ENCODE results near the gene MOK.

MOK gene

DNA sequence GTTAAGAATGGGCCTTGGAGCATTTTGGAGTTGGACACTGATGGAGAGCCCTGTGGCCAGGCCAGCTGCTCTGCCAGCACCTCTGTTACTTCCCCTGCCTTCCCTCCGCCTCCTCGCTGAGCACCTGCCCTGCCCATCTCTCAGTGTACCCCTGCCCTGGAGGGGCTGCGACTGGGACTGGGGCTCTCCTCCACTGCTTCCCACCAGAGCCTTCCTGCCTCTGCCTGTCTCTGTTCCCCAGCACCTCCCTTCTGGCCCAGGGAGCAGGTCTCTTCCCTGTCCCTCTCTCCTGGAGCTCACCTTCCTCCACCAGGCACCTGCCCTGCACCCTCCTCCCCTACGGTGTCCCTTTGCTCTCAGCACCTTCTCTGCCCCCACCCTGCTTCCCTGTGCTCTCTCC lies 103.2 kb downstream of the MOK start:
- no peak for DNase-seq

DNA sequence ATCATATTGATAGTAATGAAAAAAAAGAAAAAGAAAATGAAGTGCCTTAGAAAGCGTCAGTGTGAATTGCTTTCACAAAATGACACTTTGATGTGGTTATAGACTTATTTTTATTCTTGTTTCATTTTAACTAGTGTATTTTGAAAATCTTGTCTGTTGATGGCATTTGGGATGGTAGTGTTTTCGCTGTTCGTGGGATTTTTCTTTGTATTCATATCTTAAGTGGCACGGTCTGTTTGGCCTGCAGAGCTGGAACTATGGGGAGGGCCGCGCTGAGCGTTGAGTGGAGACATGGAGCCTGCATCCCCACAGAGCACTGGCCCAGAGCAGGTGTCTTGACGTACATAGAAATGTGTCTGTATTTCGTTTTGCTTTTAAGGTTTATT lies 103.6 kb downstream of the MOK start:
- no peak for DNase-seq

DNA sequence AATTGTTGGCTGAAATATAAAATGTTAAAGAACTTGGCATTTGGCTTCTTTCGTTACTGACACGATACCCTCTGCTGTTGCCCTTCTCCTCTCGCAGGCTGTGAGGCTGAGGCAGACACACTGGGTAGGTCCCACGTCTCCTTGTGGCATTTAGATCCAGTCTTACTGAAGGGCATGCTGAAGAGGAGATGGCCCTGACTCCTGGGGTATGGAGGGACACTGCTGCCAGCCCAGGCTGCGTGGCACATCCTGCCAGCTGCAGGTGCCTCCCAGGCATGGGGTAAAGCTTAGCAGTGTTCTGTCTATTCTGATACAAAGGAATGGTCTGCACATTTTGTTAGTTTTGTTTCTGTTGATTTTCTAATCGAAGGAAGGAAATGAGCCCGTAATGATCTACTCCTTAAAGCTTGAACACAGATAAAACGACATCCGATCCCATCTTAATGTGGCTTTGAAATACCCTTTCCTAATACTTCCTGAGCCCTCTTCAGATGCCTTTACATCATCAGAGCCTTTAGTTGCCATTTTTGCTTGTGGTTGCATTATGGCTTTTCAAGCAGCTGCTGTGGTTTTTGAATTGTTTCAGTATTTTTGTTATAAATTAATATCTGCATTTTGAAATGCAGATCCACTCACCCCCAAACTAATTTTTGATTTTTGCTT lies 104.1 kb downstream of the MOK start:
- DNase-seq = peak; percentile 17

DNA sequence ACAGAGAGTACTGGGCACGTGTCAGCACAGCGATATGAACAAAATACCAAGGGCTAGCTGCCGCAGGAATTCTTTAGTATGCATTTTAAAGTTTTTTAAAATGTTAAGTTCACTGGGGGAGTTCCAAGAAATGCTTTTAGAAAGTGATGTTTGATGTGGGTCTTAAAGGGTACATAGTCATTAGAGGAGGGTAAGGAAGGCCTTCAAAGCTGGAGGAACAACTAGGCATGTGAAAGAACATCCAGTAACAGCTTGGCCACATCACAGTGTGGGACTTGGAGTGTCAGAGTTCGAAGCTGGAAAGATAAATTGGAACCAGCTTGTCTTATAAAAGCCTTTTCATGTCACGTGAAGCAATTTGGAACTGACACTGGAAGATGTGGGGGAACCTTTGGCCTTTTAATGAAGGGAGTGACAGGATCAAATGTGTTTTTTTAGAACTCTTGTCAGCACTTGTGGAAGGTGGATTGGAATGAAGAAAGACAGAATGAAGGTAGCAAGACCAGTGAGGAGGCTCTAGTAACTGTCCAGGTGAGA lies 107.6 kb downstream of the MOK start:
- no peak for DNase-seq

DNA sequence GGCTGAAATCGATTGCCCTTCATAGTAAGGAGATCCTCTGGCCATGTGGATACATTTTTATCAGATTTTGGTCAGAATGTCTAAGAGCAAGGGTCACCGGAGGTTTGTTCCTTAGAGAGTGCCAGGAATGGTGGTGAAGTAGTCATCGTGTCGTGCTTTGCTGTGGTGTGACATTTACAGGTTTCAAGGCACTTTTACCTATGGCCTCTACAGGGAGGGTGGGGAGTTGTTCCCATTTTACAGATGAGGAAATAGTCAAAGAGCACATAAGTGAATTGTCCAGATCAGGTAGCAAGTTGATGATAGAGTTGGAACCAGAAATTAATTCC lies 108.1 kb downstream of the MOK start:
- no peak for DNase-seq

DNA sequence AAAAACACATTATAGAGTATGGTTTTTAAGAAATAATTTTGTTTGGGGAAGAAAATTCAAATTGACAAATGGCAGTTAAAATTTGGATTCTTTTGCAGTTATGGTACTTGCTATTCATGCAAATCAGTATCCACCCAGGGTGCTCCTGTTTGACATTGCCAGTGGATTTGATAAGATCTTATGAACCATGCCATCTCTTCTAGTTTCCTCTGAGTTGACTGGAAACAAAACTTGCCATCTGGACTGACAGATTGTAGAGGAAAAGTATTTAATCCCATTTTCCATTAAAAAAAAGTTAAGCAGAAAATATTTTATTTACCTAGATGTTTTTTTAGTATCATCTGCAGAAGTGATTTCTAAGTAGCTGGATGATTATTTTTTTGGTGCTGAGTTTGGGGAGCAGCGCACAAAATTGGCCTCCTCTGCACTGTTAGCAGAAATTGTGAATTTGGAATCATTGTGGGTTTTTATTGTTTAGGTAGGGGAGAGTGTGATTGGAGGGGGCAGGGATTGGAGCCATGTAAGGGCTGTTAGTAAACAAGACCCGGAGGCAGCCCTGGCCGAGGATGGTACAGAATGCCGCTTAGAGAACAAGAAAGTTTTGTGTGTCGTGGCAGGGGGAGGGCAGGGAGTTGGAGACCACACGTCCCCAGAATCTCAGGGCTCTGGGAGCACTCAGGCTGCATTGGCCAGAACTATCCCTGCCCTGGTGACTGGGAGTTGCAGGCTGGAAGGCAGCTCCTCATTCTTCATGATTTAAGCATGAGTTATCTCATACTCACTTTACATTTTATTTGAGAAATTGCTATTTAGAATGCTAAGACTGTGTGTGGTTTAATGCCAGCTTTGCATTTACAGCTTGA lies 108.7 kb downstream of the MOK start:
- DNase-seq = no peak

DNA sequence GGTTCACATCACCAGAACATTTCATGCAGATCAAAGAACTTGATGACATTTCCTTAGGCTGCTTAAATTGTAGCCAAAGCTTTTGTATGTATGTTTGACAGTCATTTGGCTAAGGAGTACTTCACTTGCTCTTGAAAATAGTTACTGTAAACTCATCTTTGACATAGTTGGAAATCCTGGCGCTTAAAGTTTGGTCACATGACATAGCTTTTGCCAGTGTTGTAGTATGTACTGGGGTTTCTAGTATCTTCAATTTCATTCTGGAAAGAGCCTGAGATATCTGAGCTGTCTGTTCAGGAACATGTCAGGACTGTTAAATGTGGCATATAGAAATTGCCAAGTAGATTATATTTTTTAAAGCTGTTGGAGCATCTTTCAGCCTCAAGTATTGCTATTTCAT lies 109.5 kb downstream of the MOK start:
- no peak for DNase-seq

DNA sequence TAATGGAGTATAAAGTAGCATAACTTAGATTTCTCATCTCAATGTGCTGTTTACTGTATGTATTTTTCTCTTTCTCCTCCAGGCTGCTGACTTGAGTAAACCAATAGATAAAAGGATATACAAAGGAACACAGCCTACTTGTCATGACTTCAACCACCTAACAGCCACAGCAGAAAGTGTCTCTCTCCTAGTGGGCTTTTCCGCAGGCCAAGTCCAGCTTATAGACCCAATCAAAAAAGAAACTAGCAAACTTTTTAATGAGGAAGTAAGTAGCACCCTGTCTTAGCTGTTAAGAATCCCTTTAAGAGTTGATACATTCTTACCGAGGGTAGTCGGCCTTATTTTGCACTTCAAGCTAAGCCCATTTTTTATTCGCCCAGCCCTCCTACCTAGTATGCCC lies 110.1 kb downstream of the MOK start:
- DNase-seq = no peak

DNA sequence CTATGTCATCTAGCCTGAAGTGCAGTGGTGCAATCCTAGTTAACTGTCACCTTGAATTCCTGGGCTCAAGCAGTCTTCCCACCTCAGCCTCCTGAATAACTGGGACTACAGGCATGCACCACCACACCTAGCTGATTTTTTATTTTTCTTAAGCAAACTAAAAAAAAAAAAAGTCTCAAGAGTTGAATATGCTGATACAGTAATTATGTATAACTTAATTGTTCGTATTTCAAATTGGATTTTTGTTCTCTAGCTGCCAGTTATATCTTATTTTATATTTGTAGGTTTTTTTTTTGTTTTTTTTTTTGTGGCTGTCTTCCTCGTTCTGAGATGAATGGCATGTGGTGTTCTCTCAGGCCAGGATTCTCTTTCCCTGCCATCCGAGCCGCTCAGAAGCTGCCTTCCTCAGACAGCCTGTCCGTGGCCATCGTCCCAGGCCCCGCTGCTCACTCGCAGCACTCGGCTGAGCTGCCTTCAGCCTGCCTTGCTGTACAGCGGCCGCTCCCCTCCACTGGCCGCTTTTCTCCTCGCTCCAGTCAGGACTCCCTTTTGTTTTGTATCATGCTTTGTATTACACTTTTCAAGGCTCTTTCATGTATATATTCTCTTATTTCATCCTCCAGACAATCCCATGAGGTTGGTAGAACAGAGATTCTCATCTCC lies 112.0 kb downstream of the MOK start:
- DNase-seq = no peak

DNA sequence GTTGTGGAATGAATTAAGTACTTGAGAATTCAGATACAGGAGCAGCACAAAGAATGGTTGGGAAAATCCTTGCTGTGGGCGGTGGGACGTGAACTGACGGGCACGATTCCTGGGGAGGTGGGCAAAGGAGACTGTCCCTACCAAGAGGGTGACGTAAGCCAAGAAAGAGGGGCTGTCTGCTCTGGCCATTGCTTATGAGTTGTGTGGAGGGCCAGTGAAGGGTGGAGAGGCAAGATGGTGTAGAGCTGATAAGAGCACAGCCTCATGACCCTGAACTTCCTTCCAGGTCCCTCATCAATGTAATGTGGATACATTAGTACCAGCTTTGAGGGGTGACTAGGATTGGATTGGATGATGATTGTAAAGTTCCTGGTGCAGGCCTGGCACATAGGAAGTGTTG lies 115.1 kb downstream of the MOK start:
- DNase-seq = no peak

DNA sequence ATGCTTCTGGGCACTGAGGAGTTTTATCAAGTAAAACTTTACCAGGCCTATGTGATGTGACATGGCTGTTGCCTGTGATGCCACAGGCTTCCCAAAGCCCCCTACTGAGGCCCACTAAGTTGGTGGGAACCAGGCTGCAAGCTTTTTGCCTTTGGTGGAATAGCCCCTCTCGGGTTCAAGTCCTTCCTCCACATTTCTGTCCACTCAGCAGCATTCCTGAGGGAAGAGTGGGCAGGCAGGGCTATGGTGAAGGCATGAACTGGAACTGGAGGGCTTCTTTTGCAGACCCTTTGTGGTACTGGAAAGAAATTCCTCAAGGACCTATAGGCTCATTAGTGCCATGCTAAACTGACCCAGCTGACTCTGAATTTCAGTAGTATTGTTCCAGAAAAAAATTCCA lies 116.8 kb downstream of the MOK start:
- DNase-seq = no peak

DNA sequence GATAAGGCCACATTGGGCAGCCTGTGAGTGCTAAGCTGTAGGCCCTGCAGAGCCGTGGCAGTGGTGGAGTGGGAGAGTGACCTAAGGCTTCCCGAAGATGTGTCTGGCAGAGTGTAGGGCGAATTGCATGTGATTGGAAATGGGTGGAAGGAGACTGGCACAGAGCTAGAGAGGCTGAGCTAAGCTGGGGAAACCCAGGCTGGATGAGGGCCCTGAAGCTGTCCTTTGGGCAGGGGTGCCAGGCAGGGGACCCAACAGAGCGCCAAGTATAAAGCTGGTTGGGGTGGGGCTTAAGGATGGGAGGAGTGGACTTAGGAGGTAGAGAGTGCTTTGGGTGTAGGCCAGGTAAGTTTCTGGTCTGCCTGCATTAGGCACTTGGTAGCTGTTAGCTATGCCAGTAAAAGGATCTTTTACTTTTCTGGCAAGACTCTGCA lies 117.4 kb downstream of the MOK start:
- no peak for DNase-seq

DNA sequence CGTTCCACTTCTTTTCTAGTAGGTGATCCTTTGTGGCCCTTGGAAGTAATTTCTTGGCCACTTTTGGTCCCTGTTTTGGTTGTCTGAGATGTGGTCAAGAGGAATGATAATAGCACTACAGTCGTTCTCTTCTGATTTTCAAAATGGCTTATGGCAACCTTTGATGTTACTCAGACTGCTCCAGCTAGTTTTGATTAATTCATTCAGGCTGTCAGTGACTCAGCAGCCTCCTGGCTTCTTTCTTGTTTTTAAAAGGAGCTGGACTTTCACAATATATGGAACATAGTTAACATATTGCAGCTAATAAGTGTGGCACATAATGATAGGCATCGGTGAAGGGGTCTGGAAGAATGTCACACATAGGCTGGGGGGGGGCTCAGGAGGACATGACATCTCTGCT lies 117.9 kb downstream of the MOK start:
- no peak for DNase-seq

DNA sequence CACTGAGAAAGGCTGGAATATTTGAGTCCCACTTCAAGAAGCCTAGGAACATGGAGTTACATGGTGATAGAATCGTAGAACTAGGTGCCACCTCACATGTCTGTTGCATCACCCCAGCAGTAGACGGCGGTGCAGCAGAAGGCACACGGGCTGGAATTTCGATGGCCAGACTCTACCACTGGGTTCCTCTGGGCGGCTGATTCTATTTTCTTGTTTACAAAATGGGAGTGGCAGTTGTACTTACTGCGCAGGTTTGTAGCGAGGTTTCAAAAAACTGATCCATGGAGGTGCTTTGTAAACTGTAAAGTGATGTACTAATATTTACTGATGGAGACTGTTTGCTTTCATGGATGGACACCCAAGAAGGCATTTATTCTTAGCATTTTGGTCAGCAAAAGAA lies 119.6 kb downstream of the MOK start:
- DNase-seq = no peak

DNA sequence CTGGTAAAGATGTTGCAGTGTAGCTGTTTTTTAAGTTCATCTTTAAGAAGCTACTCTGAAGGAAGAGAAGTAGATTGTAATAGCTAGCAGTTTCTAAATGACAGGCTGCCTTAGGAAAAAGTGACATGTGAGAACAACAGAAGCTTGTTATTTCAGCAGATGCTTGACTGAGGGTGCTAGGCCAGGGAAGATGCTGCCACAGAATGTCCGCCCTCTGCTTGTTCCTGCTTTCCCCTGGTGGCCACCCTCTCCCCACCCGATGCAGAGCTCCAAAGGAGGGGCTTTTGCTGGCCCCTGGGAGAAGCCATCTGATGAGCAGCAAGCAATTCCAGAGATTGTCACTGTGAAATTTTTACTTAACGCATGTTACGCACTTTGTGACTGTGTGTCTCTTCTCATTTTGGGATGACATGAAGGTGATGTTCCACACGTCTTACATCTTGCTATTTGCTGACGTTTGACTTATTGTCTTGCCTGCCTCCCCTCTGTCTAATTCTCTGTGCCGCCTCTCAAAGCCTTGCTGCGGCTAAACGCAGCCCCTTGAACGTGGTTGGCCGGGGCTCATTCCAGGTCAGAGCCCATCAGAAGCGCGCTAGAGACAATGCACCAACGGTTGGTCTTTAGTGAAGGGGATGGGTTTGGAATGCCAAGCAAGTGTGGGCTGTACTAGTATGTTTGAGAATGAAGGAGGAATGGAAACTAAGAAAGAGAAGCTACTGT lies 120.5 kb downstream of the MOK start:
- DNase-seq = no peak

DNA sequence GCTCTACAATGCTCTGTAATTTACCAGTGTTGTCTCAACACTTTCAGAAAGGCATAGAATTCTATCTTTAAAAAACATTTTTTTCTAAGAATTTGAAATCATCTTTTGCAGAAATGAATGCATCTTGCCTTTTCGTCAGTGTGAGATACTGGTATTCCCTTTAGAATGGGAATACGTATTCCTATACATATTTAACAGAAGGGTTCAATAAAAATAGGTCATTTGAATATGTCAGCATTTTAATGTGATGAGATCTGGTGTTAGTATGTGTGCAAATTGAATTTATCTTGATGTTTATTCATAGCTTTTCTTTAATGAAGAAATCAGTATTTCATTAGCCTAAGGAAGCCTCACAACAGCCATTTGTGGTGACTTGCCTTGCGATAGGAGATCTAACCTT lies 121.1 kb downstream of the MOK start:
- DNase-seq = no peak

DNA sequence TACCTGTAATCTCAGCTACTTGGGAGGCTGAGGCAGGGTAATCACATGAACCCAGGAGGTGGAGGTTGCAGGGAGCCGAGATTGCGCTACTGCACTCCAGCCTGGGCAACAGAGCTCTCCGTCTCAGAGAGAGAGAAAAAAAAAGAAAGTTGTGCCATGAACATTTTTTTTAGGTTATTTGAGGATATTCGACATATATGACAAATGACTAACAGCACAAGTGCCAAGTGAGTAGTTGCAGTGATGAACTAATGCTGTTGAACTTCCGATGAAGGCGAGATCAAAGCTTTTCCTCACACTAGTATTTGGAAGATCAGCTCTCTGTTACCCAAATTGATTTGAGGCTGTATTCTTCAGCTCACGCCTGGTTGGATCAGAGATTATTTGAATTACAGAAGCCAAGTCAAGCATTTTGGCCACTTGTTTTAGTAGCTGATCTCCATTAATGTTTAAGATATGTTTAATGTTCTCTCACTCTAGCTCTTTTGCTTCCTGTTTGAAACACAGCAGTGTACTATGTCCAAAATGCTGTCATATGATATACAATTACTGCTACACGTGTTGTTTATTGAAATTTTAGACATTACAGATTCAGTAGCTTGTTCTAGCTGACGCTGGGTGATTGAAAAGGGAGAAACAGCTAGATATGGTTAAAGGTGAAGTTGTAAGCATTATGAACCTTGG lies 121.9 kb downstream of the MOK start:
- DNase-seq = no peak

DNA sequence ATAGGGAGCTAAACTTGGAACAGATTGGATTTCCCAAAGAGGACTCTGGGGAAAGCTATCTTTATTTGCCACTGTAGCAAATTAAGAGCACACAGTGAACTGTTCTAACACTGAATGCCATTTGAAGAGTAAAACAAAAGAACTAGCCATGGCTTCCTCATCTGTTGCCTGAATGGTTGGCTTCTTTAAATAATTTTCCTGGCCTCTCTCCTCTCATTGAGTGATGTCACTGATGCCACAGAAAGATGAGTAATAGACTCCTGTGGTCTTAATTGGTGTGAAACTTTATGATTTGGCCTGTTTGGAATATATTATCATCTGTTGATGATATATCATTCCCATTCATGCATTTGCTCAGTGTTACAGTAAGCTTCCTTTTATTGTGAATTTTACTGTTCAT lies 122.8 kb downstream of the MOK start:
- DNase-seq = peak; percentile 16

DNA sequence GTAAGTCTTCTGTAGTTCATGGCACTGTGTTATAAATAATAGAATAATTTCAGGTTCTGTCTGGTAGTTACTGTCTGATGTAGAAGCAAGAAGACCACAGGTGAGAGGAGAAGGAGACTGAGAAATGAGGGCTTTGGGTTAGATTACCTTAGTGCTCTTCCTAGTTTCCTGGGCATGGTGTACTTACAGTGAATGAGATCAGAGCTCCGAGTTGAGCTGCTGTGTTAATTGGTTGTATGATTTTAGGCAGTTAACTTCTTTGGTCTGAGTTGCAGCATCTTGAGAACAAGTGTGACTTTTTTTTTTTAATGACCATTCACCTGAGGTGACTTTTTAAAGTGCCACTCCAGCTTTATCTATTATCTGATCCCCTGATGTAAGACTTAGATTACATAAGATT lies 123.8 kb downstream of the MOK start:
- DNase-seq = no peak

DNA sequence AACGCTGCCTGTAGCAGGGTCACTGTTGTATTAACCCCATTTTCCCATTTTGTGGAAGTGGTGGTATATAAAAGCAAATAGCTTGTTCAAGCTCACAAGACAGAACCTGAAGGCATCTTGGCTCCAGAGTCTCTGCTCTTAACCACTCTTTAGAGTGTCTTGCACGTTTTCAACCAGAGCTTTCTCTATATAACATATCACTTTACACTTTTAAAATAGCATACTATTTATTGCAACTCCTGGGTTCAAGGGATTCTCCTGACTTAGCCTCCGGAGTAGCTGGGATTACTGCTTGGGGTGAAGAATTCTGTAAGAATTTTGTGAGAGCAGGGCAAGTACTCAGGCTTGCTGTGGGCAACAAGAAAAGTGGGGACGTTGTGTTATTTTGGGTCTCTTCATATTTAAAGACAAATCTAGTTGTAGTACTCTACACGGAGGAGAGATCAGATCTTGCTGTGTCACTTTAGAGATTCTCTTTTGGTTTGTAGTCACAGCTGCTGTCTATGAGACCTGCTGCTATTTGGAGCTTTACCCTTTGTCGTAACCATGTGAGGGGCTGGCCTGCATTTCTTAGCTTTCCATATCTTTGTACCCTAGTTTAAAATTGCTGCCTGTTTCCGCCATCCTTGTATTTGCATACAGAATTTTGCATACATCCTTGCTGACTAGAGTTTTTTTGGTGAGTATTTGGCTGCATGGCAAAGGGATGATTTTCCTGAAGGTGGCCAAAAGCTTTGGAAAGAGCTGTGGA lies 124.5 kb downstream of the MOK start:
- no peak for DNase-seq
